Suprapubic skin (tissue), 4 donors: Measurements from ENCODE around the gene ATP1A2.

Experiments used
- CTCF ChIP-seq, 2 donors: fragments of 200-600 bp in 1 of 2; fragments of 450-650 bp in 1 of 2; sonication (generic) in 1 of 2; IDR thresholded peaks; one replicate each; pipeline ENCODE4 v1.5.1; 2016 to 2019; ENCODE audit warnings: antibody characterized with exemption in 2 of 2, mild to moderate bottlenecking in 1 of 2, moderate library complexity in 1 of 2
- POLR2A ChIP-seq, 2 donors: fragments of 450-650 bp; IDR thresholded peaks; one replicate each; pipeline ENCODE4 v1.6.1; 2017; ENCODE audit warnings: antibody characterized with exemption in 2 of 2, mild to moderate bottlenecking in 2 of 2, moderate library complexity in 2 of 2
- POLR2AphosphoS5 ChIP-seq, 3 donors: sonication (generic); formaldehyde crosslinking; IDR thresholded peaks; one replicate each; pipeline ENCODE4 v1.6.1; 2017; ENCODE audit warnings: antibody characterized with exemption in 3 of 3

- no peak for TF ChIP-seq POLR2A (IDR thresholded peaks at IDR 0.05)
- no peak for TF ChIP-seq CTCF (IDR thresholded peaks at IDR 0.05)
- TF ChIP-seq POLR2AphosphoS5 (IDR thresholded peaks at IDR 0.05), result no peak
Observed at GRCh38 chr1:160076295-160076694, 39.3 kb upstream of the ATP1A2 start.
